ENCODE results near the gene FPGT. TPM values are rescaled to one million over a fixed set of nuclear protein-coding genes. Genes with fewer than 3 reads are reported as not detected.

Gene FPGT
- total RNA-seq, 1 experiment from 2014 or later: 12.0 TPM

DNA sequence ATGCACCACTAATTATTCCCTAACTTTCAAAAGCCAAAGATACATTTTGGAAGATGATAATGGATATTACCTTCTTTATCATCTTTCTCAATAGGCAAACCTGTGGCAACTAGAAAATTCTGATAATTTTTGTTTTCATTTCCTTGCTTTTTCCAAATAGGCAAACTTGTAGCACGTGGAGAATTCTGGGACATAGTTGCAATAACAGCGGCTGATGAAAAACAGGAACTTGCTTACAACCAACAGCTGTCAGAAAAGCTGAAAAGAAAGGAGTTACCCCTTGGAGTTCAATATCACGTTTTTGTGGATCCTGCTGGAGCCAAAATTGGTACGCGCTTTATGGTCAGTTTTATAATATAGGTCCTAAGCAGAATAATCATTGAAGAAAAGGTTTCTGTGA, 1.5 kb downstream of the FPGT start:
- no peaks in the 10 kb centered on the region for H4K20me1 ChIP-seq (ENCODE audit: insufficient read depth)
- no peaks in the 10 kb centered on the region for H3K27me3 ChIP-seq (ENCODE audit: insufficient read depth, low read length)
- H3K36me3 ChIP-seq (ENCODE audit: control insufficient read depth in 1 of 2, insufficient read depth in 2 of 2, low read length in 2 of 2): no peaks in the 10 kb centered on the region
- H3K4me1 ChIP-seq (ENCODE audit: control insufficient read depth in 1 of 2, insufficient read depth in 2 of 2, low read length in 2 of 2): peaks cover 3 to 14% of the 10 kb centered on the region in 2 experiments; a peak in 3 of 4 replicates
- H3K79me2 ChIP-seq (ENCODE audit: insufficient read depth, low read length): no peaks in the 10 kb centered on the region
- no peak overlapping the region for H3K4me2 ChIP-seq (ENCODE audit: low read length)
- ChIA-PET RAD21 (ENCODE audit: low non-redundant PET in 1 of 2, low total read pairs in 2 of 2, uncharacterized antibody in 2 of 2, unreplicated experiment in 2 of 2) (no interaction called here), POLR2A (no interaction called here), CTCF (no interaction called here)
- H2AFZ ChIP-seq (ENCODE audit: low read depth, low read length, poor library complexity, severe bottlenecking): no peak overlapping the region
- ATAC-seq (no peak), DNase-seq (ENCODE audit: low read depth, low spot score) (no peak)
- no peaks in the 10 kb centered on the region for H3K9me2 ChIP-seq (ENCODE audit: insufficient read depth)
- H3K9ac ChIP-seq (ENCODE audit: low read length): no peak overlapping the region
- H3K27ac ChIP-seq (ENCODE audit: low read depth, low read length): no peak overlapping the region
- no peak overlapping the region for H3K4me3 ChIP-seq (replicated peaks in 1 of 2; ENCODE audit: low read depth in 1 of 2, low read length in 2 of 2)
- BruUV-seq (replicated peaks): no TSS peak
- TF ChIP-seq SIN3A (IDR thresholded peaks at IDR 0.05; ENCODE audit: low read depth): no peak
- TF ChIP-seq, protein P1, sequence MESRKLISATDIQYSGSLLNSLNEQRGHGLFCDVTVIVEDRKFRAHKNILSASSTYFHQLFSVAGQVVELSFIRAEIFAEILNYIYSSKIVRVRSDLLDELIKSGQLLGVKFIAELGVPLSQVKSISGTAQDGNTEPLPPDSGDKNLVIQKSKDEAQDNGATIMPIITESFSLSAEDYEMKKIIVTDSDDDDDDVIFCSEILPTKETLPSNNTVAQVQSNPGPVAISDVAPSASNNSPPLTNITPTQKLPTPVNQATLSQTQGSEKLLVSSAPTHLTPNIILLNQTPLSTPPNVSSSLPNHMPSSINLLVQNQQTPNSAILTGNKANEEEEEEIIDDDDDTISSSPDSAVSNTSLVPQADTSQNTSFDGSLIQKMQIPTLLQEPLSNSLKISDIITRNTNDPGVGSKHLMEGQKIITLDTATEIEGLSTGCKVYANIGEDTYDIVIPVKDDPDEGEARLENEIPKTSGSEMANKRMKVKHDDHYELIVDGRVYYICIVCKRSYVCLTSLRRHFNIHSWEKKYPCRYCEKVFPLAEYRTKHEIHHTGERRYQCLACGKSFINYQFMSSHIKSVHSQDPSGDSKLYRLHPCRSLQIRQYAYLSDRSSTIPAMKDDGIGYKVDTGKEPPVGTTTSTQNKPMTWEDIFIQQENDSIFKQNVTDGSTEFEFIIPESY (IDR thresholded peaks at IDR 0.05; ENCODE audit: extremely low read depth, insufficient replicate concordance, low read length): no peak
- TF ChIP-seq POLR2A (IDR thresholded peaks at IDR 0.05; ENCODE audit: borderline replicate concordance, extremely low read depth, insufficient read depth, insufficient read length): no peak
- no peak for TF ChIP-seq TCF7L2 (IDR thresholded peaks at IDR 0.05; ENCODE audit: borderline replicate concordance, extremely low read depth, insufficient read depth, insufficient read length)
- no peak for TF ChIP-seq EZH2phosphoT487 (IDR thresholded peaks at IDR 0.05; ENCODE audit: borderline replicate concordance)
- no peak for TF ChIP-seq YY1 (IDR thresholded peaks at IDR 0.05; ENCODE audit: extremely low read depth, insufficient replicate concordance, low read depth, low read length)
- TF ChIP-seq, protein P2, sequence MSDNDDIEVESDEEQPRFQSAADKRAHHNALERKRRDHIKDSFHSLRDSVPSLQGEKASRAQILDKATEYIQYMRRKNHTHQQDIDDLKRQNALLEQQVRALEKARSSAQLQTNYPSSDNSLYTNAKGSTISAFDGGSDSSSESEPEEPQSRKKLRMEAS (IDR thresholded peaks at IDR 0.05): no peak
- no peaks in the 10 kb centered on the region for H3K9me3 ChIP-seq (ENCODE audit: control insufficient read depth in 1 of 2, insufficient read depth in 1 of 2, low read depth in 1 of 2, low read length in 2 of 2)
- intact Hi-C loops (cut with micrococcal nuclease): no loop called here

DNA sequence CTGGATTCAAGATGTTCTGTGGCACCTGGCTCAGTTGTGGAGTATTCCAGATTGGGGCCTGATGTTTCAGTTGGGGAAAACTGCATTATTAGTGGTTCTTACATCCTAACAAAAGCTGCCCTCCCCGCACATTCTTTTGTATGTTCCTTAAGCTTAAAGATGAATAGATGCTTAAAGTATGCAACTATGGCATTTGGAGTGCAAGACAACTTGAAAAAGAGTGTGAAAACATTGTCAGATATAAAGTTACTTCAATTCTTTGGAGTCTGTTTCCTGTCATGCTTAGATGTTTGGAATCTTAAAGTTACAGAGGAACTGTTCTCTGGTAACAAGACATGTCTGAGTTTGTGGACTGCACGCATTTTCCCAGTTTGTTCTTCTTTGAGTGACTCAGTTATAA, 7.2 kb downstream of the FPGT start:
- BruUV-seq (replicated peaks): no TSS peak
- Histone ChIP-seq H4K20me1 (ENCODE audit: insufficient read depth) (no peaks in the 10 kb centered on the region), H3K36me3 (ENCODE audit: control insufficient read depth in 1 of 2, insufficient read depth in 2 of 2, low read length in 2 of 2) (no peaks in the 10 kb centered on the region), H3K9me2 (ENCODE audit: insufficient read depth) (no peaks in the 10 kb centered on the region), H3K9me3 (ENCODE audit: control insufficient read depth in 1 of 2, insufficient read depth in 1 of 2, low read depth in 1 of 2, low read length in 2 of 2) (no peaks in the 10 kb centered on the region), H3K4me2 (ENCODE audit: low read length) (no peak overlapping the region), H3K4me3 (replicated peaks in 1 of 2; ENCODE audit: low read depth in 1 of 2, low read length in 2 of 2) (no peak overlapping the region), H3K79me2 (ENCODE audit: insufficient read depth, low read length) (no peaks in the 10 kb centered on the region), H2AFZ (ENCODE audit: low read depth, low read length, poor library complexity, severe bottlenecking) (no peak overlapping the region), H3K27me3 (ENCODE audit: insufficient read depth, low read length) (no peaks in the 10 kb centered on the region), H3K9ac (ENCODE audit: low read length) (no peak overlapping the region), H3K27ac (ENCODE audit: low read depth, low read length) (no peak overlapping the region), H3K4me1 (ENCODE audit: control insufficient read depth in 1 of 2, insufficient read depth in 2 of 2, low read length in 2 of 2) (no peaks in the 10 kb centered on the region)
- ATAC-seq: no peak
- no peak for TF ChIP-seq ZFX (IDR thresholded peaks at IDR 0.05)
- intact Hi-C loops (cut with micrococcal nuclease): no loop called here
- ChIA-PET RAD21 (ENCODE audit: low non-redundant PET in 1 of 2, low total read pairs in 2 of 2, uncharacterized antibody in 2 of 2, unreplicated experiment in 2 of 2) (no interaction called here), CTCF (no interaction called here), POLR2A (no interaction called here)
- DNase-seq (ENCODE audit: low read depth, low spot score): no peak

Data from HCT116 (cell line).